GM23338 (cell line): Measurements from ENCODE around the gene RELL1.

ENCODE experiments used
- CREB1 ChIP-seq: fragments of 250-450 bp; sonication (Bioruptor Pico); IDR thresholded peaks from 2 replicates; pipeline ENCODE4 v1.5.0; 2020; ENCODE audit warnings: low read depth, mild to moderate bottlenecking, moderate library complexity
- CTCF ChIP-seq, 2 experiments: fragments of 200-600 bp in 1 of 2; sonication (generic) in 1 of 2; conservative IDR thresholded peaks; 2 replicates each; pipeline versions ENCODE4 v1.5.1 to v1.6.1; 2016 to 2017; ENCODE audit warnings: antibody characterized with exemption in 2 of 2, low read depth in 2 of 2, mild to moderate bottlenecking in 2 of 2, moderate library complexity in 1 of 2
- JUNB ChIP-seq: IDR thresholded peaks from one replicate; pipeline ENCODE4 v1.6.1; 2016; ENCODE audit warnings: antibody characterized with exemption; ENCODE audit not compliant: unreplicated experiment
- POLR2AphosphoS5 ChIP-seq: IDR thresholded peaks from 2 replicates; pipeline ENCODE4 v1.6.1; 2016; ENCODE audit warnings: antibody characterized with exemption, low read depth
- REST ChIP-seq: IDR thresholded peaks from one replicate; pipeline ENCODE4 v1.6.1; 2018; ENCODE audit warnings: antibody characterized with exemption; ENCODE audit not compliant: unreplicated experiment

GRCh38 chr4:37662861-37663390, 23.2 kb downstream of the RELL1 start:
- TF ChIP-seq CTCF (conservative IDR thresholded peaks at IDR 0.05; ENCODE audit: low read depth in 2 of 2), result no peak
- no peak for TF ChIP-seq CREB1
- no peak for TF ChIP-seq REST
- no peak for TF ChIP-seq POLR2AphosphoS5
- no peak for TF ChIP-seq JUNB
